Choroid plexus epithelial cell (primary cell): ENCODE data around the gene MRPL9.

Experiments used
- DNase-seq: peaks from one replicate; pipeline ENCODE4 v3.0.0-alpha.2; 2010; ENCODE audit warnings: low read depth
- H3K4me3 ChIP-seq: 2 replicates; pipeline ENCODE4 v1.5.1; 2011; ENCODE audit warnings: low read depth, mild to moderate bottlenecking, control low read depth, low read length, moderate library complexity
- CTCF ChIP-seq: conservative IDR thresholded peaks from 2 replicates; pipeline ENCODE4 v1.5.1; 2011; ENCODE audit warnings: low read depth, mild to moderate bottlenecking, control low read depth, inconsistent platforms, low read length, moderate library complexity

The MRPL9 gene

GRCh38 chr1:151710187-151710840, 53.0 kb downstream of the MRPL9 start:
- no peak for TF ChIP-seq CTCF
- DNase-seq, result peak; percentile 39
- no peak overlapping the region for H3K4me3 ChIP-seq
